SH-SY5Y (cell line): ENCODE results near the gene EME2.

ENCODE experiments used
- GATA2 ChIP-seq: IDR thresholded peaks from 2 replicates; pipeline ENCODE4 v1.6.1; 2011; ENCODE audit warnings: mild to moderate bottlenecking, low read depth, low read length
- GATA3 ChIP-seq: IDR thresholded peaks from 2 replicates; pipeline ENCODE4 v1.6.1; 2011; ENCODE audit warnings: low read depth, mild to moderate bottlenecking, low read length, moderate library complexity

DNA sequence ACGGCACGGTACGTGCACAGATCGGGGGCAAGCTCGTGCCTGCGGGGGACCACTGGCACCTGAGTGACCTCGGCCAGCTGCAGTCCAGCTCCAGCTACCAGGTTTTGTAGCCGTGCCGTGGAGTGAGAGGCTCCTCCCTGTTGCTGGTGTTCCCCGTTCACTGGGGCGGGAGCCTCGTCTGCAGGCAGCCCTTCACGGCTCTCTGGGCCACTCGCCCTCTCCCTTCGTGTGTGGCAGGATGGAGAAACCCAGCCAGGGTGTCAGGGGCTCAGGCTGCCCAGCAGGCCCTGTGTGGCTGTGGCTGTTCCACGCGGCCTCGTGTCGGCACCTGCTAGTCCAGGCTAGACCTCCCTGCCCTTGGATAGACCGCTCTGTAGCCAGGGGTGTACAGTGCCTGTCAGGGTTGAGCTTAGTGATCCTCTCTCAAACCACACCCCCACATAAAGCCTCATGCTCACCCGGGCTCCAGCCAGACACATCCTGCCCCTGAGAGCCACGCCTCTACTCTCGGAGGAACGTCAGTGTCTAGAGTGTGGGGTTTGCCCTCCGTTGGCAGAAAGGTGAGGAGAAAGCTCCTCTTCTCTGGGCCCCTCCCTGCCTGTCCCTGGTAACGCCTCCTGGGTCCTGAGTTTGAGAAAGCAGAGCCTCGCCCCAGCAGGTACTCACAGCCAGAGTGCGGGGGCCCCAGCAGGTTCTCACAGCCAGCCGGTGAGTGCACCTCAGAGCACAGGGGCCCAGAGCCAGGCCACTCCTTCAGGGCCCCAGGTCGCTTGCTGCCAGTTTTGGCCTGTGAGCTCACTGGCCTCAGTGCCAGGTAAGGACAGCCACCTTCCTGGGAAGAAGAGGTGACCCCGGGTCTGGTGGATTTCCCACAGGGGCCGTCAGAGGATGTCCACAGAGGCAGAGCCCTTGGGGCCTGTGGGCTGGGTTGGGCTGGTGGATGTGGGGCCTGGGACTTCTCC, 29.0 kb upstream of the EME2 start:
- no peak for TF ChIP-seq GATA3
- no peak for TF ChIP-seq GATA2
